Measurements from ENCODE around the gene REXO2. TPM values are rescaled to one million over a fixed set of nuclear protein-coding genes. Genes with fewer than 3 reads are reported as not detected.

REXO2 gene
- total RNA-seq, 4 donors from 2014 or later, result 78.4 to 114 (median 104) TPM

GRCh38 chr11:114449845-114450244 is 10.6 kb downstream of the REXO2 start:
- no peak for TF ChIP-seq CTCF (IDR thresholded peaks at IDR 0.05)
- TF ChIP-seq POLR2A (IDR thresholded peaks at IDR 0.05), result no peak
- DNase-seq (ENCODE audit: low spot score in 2 of 2), result no peak
- no peak overlapping the region for H3K4me3 ChIP-seq (ENCODE audit: low read depth, poor library complexity, severe bottlenecking)
- WGBS, 2 donors, result 82 to 87% methylated on average over 6 of the region's 6 CpGs
- intact Hi-C loops (cut with DNase I; ENCODE audit: low total_unique reads), result no loop called here

- 95 to 96% methylated on average over 3 of the region's 3 CpGs for WGBS, 2 donors
- intact Hi-C loops (cut with DNase I; ENCODE audit: low total_unique reads), result no loop called here
- no peak for DNase-seq (ENCODE audit: low spot score in 2 of 2)
- TF ChIP-seq POLR2A (IDR thresholded peaks at IDR 0.05) (no peak), CTCF (IDR thresholded peaks at IDR 0.05) (no peak)
- no peak overlapping the region for H3K4me3 ChIP-seq (ENCODE audit: low read depth, poor library complexity, severe bottlenecking)
Measured at GRCh38 chr11:114452399-114452798, 13.1 kb downstream of the REXO2 start.

GRCh38 chr11:114463999-114464398 is 24.7 kb downstream of the REXO2 start:
- intact Hi-C loops (cut with DNase I; ENCODE audit: low total_unique reads), result no loop called here
- no peak for DNase-seq (ENCODE audit: low spot score in 2 of 2)
- WGBS, 2 donors, result 93 to 97% methylated on average over 2 of the region's 2 CpGs

GRCh38 chr11:114466742-114467141 is 27.5 kb downstream of the REXO2 start:
- H3K4me3 ChIP-seq (ENCODE audit: low read depth, poor library complexity, severe bottlenecking), result no peak overlapping the region
- intact Hi-C loops (cut with DNase I; ENCODE audit: low total_unique reads), result no loop called here
- TF ChIP-seq POLR2A (IDR thresholded peaks at IDR 0.05), result no peak
- TF ChIP-seq CTCF (IDR thresholded peaks at IDR 0.05), result no peak
- 90 to 94% methylated on average over 3 of the region's 3 CpGs for WGBS, 2 donors
- no peak for DNase-seq (ENCODE audit: low spot score in 2 of 2)

More at GRCh38 chr11:114463999-114464398, 24.7 kb downstream of the REXO2 start:
- TF ChIP-seq CTCF (IDR thresholded peaks at IDR 0.05), result no peak
- no peak for TF ChIP-seq POLR2A (IDR thresholded peaks at IDR 0.05)
- no peak overlapping the region for H3K4me3 ChIP-seq (ENCODE audit: low read depth, poor library complexity, severe bottlenecking)

- no peak for TF ChIP-seq CTCF (IDR thresholded peaks at IDR 0.05)
- TF ChIP-seq POLR2A (IDR thresholded peaks at IDR 0.05), result no peak
- WGBS, 2 donors, result 57 to 61% methylated on average over 2 of the region's 2 CpGs
- DNase-seq (ENCODE audit: low spot score in 2 of 2), result no peak
- intact Hi-C loops (cut with DNase I; ENCODE audit: low total_unique reads), result no loop called here
- H3K4me3 ChIP-seq (ENCODE audit: low read depth, poor library complexity, severe bottlenecking), result no peak overlapping the region
Measured at GRCh38 chr11:114472661-114473060, 33.4 kb downstream of the REXO2 start.

GRCh38 chr11:114478001-114478410 is 38.7 kb downstream of the REXO2 start:
- no peak overlapping the region for H3K4me3 ChIP-seq (ENCODE audit: low read depth, poor library complexity, severe bottlenecking)
- intact Hi-C loops (cut with DNase I; ENCODE audit: low total_unique reads), result no loop called here
- 36 to 67% methylated on average over 2 of the region's 2 CpGs for WGBS, 2 donors
- TF ChIP-seq CTCF (IDR thresholded peaks at IDR 0.05), result no peak
- no peak for TF ChIP-seq POLR2A (IDR thresholded peaks at IDR 0.05)
- no peak for DNase-seq (ENCODE audit: low spot score in 2 of 2)
